Chondrocyte (in vitro differentiated cells): ENCODE measurements around the gene PDCD11. TPM values are rescaled to one million over a fixed set of nuclear protein-coding genes. Genes with fewer than 3 reads are reported as not detected.
A peak's percentile ranks its signal among the peaks of the same experiment; 100 is the strongest.

Source experiments
- DNase-seq: peaks from one replicate; pipeline ENCODE4 v3.0.0; 2021; ENCODE audit warnings: mixed read lengths, low spot score
- H3K27ac Mint-ChIP-seq: one replicate; pipeline ENCODE4 v1.8.0; 2021; ENCODE audit warnings: mild to moderate bottlenecking, moderate library complexity, mixed read lengths; ENCODE audit not compliant: unreplicated experiment
- H3K27me3 Mint-ChIP-seq: 2 replicates; pipeline ENCODE4 v1.8.0; 2021; ENCODE audit warnings: low read depth, mixed read lengths
- H3K36me3 Mint-ChIP-seq: 2 replicates; pipeline ENCODE4 v1.8.0; 2021; ENCODE audit warnings: low read depth, mixed read lengths
- H3K4me1 Mint-ChIP-seq: 2 replicates; pipeline ENCODE4 v1.8.0; 2021; ENCODE audit warnings: low read depth, mild to moderate bottlenecking, mixed read lengths
- H3K4me3 Mint-ChIP-seq: one replicate; pipeline ENCODE4 v1.8.0; 2021; ENCODE audit warnings: mild to moderate bottlenecking, moderate library complexity, mixed read lengths; ENCODE audit not compliant: unreplicated experiment
- H3K9me3 Mint-ChIP-seq: 2 replicates; pipeline ENCODE4 v1.8.0; 2021; ENCODE audit warnings: low read depth, mixed read lengths
- CTCF ChIP-seq: fragments of 200-600 bp; sonication (generic); IDR thresholded peaks from 2 replicates; pipeline ENCODE4 v1.5.0; 2021; ENCODE audit warnings: antibody characterized with exemption, mild to moderate bottlenecking, moderate library complexity
- total RNA-seq: library from RNA; stranded (reverse); gene quantifications from 3 replicates; pipeline ENCODE4 v1.2.1, GENCODE V29; 2021

PDCD11 gene
- total RNA-seq, 1 donor from 2014 or later, result 27.9 TPM

DNA sequence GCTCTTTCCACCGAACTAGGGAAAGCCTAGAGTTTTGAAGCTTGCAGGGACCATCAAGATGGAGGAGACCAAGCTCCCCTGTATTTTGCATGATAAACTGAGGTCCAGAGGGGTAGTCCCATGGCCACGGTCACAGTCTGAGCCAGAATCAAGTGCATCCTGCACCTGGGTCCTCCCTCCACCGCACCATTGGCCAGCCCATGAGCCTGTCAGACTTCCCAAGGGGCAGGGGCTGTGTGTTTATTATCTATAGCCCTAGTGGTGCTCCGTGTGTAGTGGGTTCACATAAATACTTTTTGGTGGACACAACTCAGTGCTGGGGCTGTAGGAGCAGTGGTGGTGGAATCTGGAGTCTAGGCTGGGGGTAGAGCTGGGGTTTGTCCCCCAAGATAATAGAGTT, 79.0 kb downstream of the PDCD11 start:
- no peak for TF ChIP-seq CTCF
- Mint-ChIP-seq H3K27me3 (peaks cover 10% of the 10 kb centered on the region), H3K27ac (no peak overlapping the region), H3K4me1 (no peaks in the 10 kb centered on the region), H3K36me3 (no peaks in the 10 kb centered on the region), H3K4me3 (no peak overlapping the region), H3K9me3 (no peaks in the 10 kb centered on the region)
- no peak for DNase-seq

DNA sequence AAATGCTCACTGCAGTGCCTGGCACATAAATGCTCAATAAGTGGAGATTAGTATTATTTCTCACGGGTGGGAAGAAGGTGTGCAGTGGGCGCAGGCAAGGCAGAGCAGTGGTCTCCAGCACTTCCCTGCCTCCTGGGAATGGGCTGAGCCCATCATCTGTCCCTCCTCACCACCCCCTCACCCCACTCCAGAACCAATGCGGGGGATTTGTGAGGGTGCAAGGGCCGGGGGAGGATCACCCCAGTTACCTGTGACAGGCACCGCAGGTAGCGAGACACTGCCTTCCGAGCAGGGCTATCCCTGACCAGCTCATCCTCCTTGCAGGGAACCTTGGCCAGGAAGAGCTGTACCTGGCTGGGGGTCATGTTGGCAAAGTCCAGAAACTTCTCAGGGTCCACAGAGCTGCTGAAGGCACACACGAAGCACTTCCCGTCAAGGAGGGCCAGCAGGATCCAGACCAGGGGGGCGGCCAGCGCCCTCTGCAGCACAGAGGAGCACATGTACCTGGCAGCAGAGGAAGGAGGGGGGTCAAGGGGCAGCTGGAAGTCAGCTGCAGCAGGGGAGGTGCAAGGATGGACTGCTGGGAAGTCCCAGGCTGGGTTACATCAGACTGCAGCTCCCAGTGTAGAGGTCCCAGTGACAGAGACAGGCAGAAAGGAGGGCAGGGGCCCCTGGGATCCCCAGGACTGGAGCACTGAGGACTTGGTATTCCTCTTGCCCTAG, 79.8 kb downstream of the PDCD11 start:
- peak; percentile 29 for TF ChIP-seq CTCF
- DNase-seq, result no peak
- H3K4me3 Mint-ChIP-seq, result no peak overlapping the region
- H3K27me3 Mint-ChIP-seq, result peaks cover 7% of the 10 kb centered on the region
- no peaks in the 10 kb centered on the region for H3K4me1 Mint-ChIP-seq
- H3K27ac Mint-ChIP-seq, result no peak overlapping the region
- no peaks in the 10 kb centered on the region for H3K36me3 Mint-ChIP-seq
- H3K9me3 Mint-ChIP-seq, result no peaks in the 10 kb centered on the region

- Mint-ChIP-seq H3K27me3 (peaks cover 7% of the 10 kb centered on the region), H3K36me3 (no peaks in the 10 kb centered on the region), H3K4me1 (peaks cover 3% of the 10 kb centered on the region), H3K27ac (no peak overlapping the region), H3K9me3 (no peaks in the 10 kb centered on the region), H3K4me3 (no peak overlapping the region)
- no peak for DNase-seq
- TF ChIP-seq CTCF, result no peak
Measured at GRCh38 chr10:103478671-103479070, 82.2 kb downstream of the PDCD11 start.

DNA sequence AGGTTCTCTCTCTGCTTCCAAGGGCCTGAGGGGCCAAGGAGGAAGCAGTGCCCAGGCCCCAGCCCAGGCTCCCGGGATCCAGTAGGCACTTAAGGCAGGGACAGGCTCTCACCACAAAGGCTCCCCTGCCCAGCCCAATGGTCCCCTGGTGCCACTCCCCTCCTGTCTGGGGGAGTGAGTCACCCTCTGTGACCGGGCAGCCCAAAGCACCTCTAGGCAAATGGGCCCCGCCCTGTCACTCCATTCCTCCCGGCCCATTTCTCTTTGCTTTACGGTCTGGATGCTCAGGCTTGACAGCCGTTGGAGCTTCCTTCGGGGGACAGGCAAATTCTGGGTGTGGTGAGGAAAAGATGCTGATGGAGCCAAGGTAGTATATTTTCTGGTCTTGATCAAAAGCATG, 82.7 kb downstream of the PDCD11 start, which contains the start of gene CALHM3:
CALHM3 (minus strand) TSS at position 106 of the 400 bp plus-strand sequence. CDS start 208 bp downstream, outside the sequence.
- Mint-ChIP-seq H3K9me3 (no peaks in the 10 kb centered on the region), H3K27ac (no peak within 1 kb of the TSS), H3K36me3 (no peaks in the 10 kb centered on the region), H3K4me3 (no peak within 1 kb of the TSS), H3K4me1 (peaks cover 3% of the 10 kb centered on the region), H3K27me3 (peaks cover 7% of the 10 kb centered on the region)
- no peak for DNase-seq
- no peak for TF ChIP-seq CTCF

- DNase-seq, result no peak
- no peak for TF ChIP-seq CTCF
Measured at GRCh38 chr10:103480521-103480920, 84.1 kb downstream of the PDCD11 start.

More at GRCh38 chr10:103480521-103480920, 84.1 kb downstream of the PDCD11 start:
- Mint-ChIP-seq H3K4me1 (peaks cover 3% of the 10 kb centered on the region), H3K36me3 (no peaks in the 10 kb centered on the region), H3K4me3 (no peak overlapping the region), H3K27ac (no peak overlapping the region), H3K9me3 (no peaks in the 10 kb centered on the region), H3K27me3 (peaks cover 6% of the 10 kb centered on the region)
